Activated CD4-positive, alpha-beta T cell treated with anti-CD3 and anti-CD28 coated beads, Interleukin-2, amount 50 U/mL, for 1 hour (primary cell): ENCODE data around the gene ITGA7.

Experiments used
- DNase-seq: peaks from one replicate; pipeline ENCODE4 v3.0.0-alpha.2; 2020

Gene ITGA7

DNA sequence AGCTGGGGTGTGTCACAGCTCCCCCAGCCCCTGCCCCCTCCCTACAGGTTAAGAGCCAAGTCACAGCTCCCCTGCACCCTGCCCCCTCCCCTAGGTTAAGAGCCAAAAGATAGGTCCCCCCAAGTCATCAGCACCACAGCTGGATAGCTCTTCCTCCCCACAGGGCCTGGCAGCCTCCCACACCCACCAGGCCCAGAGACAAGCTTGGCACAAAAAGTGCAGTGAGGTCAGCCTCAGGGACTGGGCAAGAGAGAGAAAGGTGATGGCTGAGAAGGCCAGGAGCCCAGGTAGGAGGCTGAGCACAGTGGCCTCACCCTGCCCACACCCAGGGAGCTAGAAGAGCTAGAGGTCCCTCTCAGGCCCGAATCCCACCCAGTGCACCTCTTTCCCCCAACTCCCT, 8.7 kb downstream of the ITGA7 start:
- DNase-seq, result no peak

DNA sequence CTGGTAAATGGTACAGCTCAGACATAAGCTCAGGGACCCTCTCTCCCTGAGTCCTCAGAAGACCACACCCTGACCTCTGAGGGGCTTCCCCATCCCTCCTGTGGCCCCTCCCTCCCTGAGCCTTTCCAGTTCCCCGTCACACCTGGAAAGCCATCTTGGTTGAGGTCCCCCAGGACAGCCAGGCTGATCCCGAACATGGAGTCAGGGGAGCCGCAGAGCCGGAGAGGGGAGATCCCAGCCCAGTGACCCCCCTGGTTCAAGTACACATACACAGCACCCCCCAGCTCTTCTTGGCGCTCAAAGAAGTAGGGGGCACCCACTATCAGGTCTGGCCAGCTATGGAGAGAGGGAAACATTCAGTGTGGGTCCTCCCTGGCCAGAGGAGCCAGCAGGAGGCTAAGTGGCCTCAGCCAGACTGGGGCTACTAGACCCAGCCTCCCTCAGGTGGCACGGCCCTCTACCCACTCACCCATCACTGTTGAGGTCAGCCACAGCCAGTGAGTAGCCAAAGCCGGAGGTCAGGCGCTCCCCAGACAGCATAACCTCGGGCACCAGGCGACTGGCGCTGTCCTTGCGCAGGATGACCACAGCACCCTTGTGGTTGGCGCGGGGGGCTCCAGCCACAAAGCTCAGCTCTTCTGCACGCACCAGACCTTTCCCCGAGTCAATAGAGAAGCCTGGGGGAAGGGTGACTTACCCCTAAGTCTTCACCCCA, 9.3 kb downstream of the ITGA7 start:
- DNase-seq, result no peak

DNA sequence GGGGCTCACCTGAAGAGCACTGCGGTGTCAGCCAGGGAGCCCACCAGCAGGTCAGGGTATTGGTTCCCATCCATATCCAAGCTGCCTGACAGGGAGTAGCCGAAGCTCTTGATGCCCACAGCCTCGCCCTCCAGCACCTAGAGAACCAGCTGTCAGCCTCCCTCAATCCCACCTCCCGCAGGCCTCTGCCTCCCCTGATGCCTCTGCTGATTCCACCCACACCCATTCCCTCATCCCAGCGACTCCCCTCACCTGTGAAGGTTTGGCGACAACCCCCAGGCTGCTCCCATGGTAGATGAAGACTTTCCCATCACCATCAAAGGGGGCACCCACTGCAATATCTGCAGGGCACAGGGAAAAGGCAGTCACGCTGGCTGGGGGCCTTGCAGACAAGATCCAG, 10.0 kb downstream of the ITGA7 start:
- no peak for DNase-seq

DNA sequence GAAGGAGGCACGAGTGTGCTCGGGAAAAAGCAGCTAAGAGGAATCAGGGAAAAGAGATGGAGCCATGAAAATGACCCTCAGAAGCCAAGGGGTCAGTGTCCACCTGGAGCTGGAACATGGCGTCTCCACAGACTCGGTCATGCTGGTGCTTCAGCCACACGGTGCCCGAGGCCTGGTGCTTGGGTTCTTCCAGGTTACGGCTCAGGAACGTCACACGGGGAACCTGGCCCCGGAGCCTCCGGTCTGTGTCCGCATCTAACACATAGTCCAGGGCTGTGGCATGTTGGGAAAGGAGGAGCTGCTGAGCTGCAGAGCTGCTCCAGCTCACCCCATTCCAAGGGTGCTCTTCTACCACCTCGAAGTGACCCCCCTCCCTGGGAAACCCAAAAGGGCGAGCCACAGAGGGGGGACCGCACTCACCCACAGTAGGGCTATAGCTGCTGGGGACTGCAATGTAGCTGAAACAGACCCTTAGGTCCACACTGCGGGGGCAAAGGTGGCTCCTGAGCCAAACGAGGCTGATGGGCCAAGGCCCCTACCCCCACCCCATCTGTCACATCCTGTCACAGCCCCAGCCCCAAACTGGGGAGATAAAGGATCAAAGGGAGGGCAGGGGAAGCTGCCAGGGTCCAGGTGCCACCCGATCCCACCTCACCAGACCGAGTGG, 10.8 kb downstream of the ITGA7 start:
- DNase-seq, result no peak

DNA sequence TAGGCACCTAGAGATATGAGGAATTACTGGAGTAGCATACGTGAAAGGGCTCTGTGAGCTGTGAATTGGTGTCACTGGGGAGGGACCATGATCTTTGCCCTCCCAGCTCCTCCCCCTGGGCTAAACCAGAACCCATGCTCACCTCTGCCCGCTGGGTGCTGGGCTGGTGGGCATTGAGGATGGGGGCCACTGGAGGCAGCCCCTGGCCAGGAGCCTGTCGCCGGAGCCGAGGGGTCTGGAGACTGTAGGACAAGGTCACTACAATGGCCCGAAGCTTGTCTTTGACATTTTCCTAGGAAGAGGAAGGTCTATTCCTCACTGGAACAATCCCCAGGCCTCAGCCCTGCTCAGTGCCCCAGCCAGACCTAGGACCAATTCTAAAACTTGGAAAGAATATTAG, 11.6 kb downstream of the ITGA7 start:
- DNase-seq, result no peak

DNA sequence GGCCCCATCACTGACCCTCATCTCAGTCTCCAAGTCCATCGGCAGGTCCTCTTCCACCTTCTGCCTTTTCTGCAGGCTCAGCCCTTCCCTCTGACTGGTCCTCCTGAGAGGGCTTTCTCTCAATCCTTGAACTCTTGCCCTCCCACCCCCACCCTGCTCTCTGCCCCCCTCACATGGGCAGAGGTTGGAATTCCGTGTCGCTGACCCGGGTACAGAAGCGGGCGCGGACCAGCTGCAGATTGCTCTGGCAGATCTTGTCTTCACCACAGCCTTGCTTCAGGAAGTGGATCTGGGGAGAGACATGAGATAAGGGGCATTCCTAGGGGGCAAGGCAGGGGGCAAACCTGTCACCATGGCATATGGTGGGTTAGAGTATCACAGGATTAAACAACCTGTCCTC, 12.4 kb downstream of the ITGA7 start:
- DNase-seq, result no peak

DNA sequence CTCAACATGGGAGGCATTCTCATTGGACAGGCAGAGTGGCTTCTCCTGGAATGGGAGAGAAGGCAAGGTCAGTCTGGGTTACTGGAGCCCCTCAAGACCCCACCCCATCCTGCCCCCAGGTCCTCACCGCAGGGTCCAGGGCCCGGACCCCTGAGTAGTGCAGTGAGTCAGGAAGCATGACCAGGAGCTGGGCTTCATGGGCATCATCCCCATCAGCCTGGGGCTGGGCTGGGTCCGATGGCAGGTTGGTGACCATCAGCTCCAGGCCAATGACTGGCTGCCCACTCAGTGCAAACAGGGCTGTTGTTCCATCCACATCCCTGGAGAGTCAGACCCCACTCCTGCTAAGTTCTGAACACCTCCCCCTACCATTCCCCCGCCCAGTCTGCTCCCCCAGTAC, 13.1 kb downstream of the ITGA7 start:
- DNase-seq, result no peak

DNA sequence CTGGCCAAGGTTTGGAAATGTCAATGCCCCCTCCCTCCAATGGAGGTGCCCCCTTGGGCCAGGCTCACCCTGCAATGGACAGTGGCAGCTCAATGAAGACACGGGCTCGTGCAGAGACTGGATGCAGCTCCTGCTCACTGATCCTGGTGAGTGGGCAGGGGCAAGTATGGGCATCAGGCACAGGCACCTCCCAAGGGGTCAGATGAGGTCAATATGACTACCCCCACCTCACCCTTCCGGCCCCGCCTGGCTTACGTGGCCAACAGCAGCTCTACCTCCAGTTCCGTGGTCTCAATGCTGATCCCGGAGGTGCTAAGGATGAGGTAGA, 13.6 kb downstream of the ITGA7 start:
- DNase-seq, result no peak

DNA sequence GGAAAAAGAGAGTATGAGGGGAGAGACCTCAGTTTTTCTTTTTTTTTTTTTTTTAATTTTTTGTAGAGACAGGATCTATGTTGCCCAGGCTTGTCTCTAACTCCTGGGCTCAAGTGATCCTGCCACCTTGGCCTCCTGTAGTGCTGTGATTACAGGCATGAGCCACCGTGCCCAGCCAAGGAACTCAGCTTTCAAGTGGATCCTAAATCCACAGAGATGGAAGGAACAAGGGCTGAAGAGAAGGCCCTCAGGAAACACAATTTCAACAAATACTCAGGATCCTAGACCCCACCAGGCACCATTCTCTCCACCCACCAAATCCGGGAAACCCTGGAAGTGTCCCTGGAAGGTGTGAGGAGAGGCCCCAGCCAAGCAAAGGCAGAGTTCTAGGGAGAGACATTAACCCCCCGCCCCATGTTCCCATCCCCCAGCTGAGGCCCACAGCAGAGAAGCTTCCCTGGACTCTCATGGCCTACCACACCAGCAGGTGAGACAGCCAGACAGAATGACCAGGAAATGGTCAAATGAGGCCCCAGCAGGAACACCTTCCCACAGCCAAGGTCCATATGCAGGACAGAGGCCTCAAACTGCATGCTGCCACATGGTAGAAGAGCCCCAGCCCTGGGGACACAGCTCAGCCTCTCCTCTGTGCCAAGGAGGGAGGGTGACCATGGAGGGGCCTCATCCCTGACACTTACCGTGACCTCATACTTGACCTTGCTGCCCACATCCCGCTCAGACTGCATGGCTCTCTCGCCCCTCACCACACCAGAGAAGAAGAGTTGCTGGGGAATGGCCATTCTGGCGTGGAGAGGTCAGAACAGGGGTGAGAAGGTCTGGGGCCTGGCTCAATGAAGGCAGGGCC, 14.1 kb downstream of the ITGA7 start:
- DNase-seq, result no peak

DNA sequence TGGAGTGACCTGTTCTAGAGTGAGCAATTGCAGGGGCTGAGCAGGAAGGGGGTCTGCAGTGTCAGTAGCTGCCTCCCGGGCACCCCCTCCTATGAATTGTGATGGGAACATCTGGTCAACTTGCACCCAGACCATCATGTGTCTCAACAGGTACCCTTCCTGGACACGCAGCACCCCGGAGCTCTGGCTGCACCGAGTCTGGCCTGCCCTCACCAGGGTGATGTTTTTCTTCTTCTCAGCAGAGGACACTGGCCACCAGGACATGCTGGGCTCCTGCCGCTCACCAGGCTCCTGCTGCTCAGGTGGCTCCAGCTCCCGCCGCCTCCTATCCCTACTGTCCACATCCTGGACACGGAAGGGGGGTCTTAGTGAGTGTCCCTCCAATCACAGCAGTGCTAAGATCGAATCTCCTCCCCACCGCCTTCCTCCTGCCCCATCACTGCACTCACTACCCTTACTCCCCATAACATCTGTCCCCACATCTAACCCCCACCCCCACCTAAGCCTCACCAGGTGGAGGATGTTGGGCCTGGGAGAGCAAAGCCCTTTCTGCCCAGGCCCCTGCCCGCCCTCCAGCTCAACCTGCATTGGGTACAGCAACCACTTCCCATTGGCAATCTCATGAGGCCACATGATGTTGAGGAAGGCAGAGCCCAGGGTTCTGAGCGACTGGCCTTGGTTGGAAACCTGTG, 14.9 kb downstream of the ITGA7 start:
- no peak for DNase-seq

DNA sequence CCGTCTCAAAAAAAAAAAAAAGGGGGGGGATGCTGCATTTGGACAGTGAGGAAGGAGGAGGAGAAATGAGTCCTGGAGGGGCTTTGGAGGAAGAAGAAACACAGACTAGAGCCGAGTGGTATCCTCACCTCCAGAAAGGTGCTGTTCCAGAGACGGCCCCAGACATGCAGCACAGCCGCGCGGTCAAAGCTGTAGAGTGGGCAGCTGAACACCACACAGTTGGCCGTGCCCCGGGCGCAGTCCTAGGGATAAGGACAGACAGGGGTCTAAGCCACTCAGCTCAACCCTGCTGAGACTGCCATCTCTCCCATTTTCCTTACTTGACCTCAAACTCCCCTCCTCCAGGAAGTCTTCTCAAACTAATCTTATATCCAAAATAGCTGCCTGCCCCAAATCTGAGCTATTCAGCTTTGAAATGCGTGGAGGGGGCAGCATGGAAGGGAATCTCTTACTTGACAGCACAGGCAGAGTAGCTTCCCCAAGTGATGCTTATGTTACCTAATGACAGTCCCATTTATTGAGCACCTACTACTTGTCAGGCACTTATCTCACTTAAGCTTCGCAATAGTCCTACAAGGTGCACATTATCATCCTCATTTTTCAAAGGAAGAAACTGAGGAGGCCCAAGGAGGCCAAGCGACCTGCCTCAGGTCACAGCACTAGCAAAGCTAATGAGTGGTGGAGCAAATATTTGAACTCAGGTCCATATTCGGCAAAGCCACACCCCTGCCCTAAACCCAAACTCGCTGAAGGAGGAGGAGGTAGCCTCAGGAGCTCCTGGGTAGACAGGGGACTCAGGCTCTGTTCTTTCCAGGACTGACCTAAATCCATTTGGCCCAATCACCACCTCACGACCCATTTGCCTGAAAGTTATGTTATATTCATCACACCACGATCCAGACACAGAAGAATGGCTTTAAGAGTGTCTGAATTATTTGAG, 18.7 kb downstream of the ITGA7 start:
- no peak for DNase-seq

DNA sequence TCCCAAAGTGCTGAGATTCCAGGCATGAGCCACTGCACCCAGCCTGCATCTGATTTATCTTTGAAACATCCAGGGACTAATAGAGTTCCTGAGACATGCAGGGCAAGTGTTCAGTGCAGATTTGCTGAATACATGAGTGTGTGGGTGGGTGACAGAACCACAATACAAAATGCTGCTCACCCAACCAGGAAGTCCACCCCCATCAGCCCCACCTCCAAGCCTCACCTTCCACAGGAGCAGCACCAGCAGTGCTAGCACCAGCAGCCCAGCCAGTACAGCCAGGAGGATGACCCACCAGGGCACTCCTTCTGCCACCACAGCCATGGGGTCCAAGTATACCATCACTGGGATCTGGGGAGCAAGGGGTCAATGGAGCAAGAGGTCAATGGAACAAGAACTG, 20.0 kb downstream of the ITGA7 start:
- DNase-seq, result no peak

DNA sequence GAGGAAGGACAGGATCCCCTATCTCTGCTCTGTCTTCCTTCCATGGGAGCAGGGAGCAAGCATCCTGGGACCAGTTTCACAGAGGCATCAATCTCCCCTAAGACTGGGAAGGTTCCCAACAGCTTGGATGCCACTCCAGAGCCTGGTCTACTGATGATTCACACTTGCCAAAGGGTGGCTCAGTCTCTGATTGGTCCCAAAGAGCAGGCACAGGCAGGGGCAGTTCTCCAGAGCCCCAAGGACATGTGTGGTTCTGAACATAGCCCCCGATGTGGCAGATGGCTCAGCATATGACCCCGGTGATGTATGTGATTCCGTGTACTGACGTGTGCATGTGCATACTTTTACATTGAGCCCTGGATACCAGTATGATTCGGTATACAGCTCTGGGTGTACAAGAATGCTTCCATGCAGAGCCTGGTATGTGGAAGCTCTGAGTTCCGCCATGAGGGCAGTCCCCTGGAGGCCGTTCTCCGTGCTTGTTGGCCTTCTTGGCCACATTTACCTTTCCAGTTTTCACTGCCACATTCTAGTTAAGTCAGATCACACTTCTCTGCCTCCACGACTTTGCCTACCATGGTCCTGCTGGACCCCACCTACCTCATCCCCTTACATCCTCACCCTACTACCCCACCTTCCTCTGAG, 21.2 kb downstream of the ITGA7 start:
- no peak for DNase-seq

DNA sequence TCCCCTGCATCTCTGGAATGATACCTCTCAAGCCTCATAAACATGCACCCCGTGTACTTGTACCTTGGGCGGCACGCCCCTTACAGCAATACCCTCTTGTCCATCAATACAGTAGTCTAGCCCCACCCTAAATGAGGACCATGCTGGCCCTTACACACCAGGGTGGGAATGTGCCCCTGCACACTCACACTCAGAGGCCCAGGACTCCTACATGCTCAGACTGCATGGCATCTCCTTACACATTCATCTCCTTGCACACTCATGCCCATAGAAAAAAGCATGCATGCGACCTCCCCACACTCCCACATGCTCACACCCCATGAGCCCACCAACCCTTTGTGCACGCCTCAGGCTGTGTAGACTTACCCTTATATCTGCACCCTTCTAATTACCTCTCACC, 22.0 kb downstream of the ITGA7 start:
- DNase-seq, result no peak

DNA sequence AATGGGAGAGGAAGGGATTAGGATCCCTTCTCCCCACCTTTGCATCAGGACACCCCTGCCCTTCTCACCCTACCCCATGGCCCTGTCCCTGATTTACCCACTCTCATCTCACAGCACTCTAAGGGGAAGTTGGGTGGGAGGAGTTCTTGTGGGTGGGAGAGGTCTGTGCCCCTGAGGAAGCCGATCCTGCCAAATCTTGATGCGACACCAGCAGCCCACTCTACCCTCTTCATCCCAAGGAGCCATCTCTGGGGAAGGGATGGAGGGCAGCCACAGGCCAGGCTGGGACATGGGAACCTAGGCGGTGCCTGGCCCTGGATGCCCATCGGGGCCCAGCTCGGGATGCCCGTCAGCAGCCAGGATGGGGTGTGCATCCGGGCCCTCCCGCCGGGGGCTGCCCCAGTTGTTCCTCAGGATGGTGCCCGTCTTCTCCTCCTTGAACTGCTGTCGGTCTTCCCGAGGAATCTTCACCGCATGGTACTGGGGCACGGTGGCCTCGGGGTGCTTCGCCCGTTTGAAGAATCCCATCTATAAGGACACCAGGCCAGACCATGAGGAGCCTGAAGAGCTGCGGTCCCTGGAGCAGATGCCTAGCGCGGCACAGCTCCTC, 22.8 kb downstream of the ITGA7 start:
- DNase-seq, result no peak

DNA sequence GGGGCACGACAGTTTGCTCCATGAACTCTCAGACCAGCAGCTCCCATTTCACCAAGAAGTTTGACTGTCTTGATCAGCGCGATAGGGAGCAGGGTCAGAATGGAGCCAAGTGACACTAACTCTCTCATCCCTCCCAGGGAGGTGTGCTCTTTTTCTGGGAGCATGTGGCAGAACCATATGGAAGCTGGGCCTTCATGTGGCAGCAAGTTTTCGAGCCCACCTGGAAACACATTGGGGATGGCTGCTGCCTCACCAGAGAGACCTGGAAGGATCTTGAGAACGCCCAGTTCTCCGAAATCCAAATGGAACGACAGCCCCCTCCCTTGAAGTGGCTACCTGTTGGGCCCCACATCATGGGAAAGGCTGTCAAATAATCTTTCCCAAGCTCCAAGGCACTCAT, 24.0 kb downstream of the ITGA7 start:
- no peak for DNase-seq

DNA sequence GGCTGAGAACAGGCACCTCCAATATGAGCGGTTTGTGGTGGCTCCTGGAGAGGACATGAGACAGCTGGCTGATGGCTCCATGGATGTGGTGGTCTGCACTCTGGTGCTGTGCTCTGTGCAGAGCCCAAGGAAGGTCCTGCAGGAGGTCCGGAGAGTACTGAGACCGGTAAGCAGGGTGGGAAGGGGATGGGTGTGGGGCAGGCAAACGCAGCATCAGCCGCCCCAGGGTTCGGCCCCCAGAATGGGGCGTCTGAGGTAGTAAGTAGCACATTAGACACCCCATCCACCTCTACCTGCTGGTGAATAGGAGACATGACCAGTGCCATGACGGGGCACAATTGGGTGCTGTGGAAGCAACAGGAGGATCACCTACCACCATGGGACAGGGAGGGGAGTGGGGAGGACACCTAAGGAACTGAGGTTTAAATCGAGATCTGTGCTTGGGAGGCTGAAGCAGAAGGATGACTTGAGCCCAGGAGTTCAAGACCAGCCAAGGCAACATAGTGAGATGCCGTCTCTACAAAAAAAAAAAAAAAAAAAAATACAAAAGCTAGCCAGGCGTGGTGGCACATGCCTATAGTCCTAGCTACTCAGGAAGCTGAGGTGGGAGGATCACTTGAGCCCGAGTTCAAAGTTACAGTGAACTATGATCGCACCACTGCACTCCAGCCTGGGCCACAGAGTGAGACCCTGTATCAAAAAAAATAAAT, 25.5 kb downstream of the ITGA7 start:
- DNase-seq, result no peak

DNA sequence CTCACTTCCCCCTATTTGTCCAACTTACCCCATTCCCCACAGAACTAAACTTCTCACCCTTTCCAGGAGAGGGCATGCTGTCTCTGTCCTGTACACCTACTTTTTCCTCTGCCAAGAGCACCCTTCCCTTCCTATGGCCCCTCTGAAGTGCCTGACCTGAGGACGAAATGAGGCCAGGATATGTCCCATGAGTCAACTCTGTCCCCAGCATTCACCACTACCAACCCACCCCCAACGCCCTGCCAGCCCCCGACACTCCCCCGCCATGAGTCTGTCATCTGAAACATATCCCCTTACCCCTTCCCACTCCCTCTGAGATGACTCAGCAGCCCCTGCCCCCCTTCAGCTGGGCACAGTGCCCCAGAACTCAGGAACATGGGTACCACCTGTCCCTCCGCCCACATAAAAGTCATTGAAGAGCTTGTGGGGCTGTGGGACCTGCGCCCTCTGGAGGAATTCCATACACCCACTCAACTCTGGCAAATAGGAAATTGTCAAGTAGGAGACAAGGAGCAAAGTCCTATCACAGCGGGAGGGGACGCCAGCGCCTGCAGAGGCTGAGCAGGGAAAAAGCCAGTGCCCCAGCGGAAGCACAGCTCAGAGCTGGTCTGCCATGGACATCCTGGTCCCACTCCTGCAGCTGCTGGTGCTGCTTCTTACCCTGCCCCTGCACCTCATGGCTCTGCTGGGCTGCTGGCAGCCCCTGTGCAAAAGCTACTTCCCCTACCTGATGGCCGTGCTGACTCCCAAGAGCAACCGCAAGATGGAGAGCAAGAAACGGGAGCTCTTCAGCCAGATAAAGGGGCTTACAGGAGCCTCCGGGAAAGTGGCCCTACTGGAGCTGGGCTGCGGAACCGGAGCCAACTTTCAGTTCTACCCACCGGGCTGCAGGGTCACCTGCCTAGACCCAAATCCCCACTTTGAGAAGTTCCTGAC, 26.3 kb downstream of the ITGA7 start:
- no peak for DNase-seq

DNA sequence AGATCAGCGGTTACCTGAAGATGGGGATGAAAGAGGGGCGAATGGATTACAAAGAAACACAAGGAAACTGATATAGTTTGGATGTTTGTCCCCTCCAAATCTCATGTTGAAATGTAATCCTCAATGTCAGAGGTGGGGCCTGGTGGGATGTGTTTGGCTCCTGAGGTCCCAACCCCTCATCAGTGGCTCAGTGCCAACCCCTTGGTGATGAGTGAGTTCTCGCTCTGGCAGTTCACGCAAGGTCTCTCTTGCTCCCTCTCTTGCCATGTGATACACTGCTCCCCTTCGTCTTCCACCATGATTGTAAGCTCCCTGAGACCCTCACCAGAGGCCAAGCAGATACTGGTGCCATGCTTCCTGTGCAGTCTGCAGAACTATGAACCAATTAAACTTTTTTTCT, 28.0 kb downstream of the ITGA7 start:
- no peak for DNase-seq

DNA sequence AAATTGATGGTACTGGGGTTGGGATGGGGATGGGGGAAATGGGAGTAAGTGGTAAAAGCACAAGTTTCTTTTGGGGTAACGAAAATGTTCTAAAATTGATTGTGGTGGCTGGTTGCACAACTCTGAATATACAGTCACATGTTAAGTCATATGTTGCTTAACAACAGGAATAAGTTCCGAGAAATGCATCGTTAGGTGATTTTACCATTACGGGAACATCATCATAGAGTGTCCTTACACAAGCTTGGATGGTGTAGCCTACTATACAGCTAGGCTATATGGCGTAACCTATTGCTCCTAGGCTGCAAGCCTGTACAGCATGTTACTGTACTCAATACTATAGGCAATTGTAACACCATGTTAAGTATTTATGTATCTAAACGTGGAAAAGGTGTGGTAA, 31.0 kb downstream of the ITGA7 start:
- DNase-seq, result no peak
